ENCODE data around the gene VPS18. TPM values are rescaled to one million over a fixed set of nuclear protein-coding genes. Genes with fewer than 3 reads are reported as not detected.
A peak's percentile ranks its signal among the peaks of the same experiment; 100 is the strongest.

The VPS18 gene
- total and polyA plus RNA-seq, 2 donors (not counting 1 experiment from before 2014, with no cell fraction given) = 15.5 to 36.7 TPM

GRCh38 chr15:40906091-40906990, 12.1 kb downstream of the VPS18 start:
- Histone ChIP-seq H3K36me3 (ENCODE audit: control insufficient read depth, insufficient read depth, low read length) (peaks cover 17% of the 10 kb centered on the region), H3K79me2 (ENCODE audit: control insufficient read depth, insufficient read depth, low read length) (peaks cover 4% of the 10 kb centered on the region), H3K9me3 (ENCODE audit: control insufficient read depth, insufficient read depth, low read depth, low read length) (no peaks in the 10 kb centered on the region), H3K27me3 (ENCODE audit: control insufficient read depth, insufficient read depth, low read length) (no peaks in the 10 kb centered on the region), H3K27ac (ENCODE audit: insufficient read depth, low read length) (peak overlapping the region; percentile 90), H4K20me1 (ENCODE audit: control insufficient read depth, extremely low read depth, insufficient read depth, low read length) (no peaks in the 10 kb centered on the region), H3K4me3 (replicated peaks in 1 of 4; ENCODE audit: control extremely low read depth in 1 of 4, insufficient read depth in 1 of 4, low read depth in 3 of 4, low read length in 4 of 4) (peak overlapping the region; percentile 29 to 54 (median 38)), H2AFZ (ENCODE audit: low read length) (peak overlapping the region; percentile 53), H3K4me2 (ENCODE audit: extremely low read depth, insufficient read depth, low read length) (peak overlapping the region; percentile 75), H3K4me1 (ENCODE audit: control insufficient read depth, extremely low read depth, insufficient read depth, low read length) (peaks cover 24% of the 10 kb centered on the region), H3K9ac (ENCODE audit: insufficient read depth, low read length) (peak overlapping the region; percentile 63)
- peak; percentile 93 to 94 for DNase-seq (ENCODE audit: low read depth in 2 of 2)
- TF ChIP-seq EZH2 (IDR thresholded peaks at IDR 0.05; ENCODE audit: low read length, missing control alignments) (no peak), CTCF (conservative IDR thresholded peaks at IDR 0.05 in 1 of 2, IDR thresholded peaks at IDR 0.05 in 1 of 2; ENCODE audit: low read depth in 1 of 2, low read length in 2 of 2) (peak; percentile 67 to 68)

- H3K4me3 ChIP-seq (replicated peaks in 1 of 4; ENCODE audit: control extremely low read depth in 1 of 4, insufficient read depth in 1 of 4, low read depth in 3 of 4, low read length in 4 of 4) = peak overlapping the region; percentile 29 to 54 (median 38)
- no peaks in the 10 kb centered on the region for H3K9me3 ChIP-seq (ENCODE audit: control insufficient read depth, insufficient read depth, low read depth, low read length)
- peak overlapping the region; percentile 90 for H3K27ac ChIP-seq (ENCODE audit: insufficient read depth, low read length)
- peaks cover 17% of the 10 kb centered on the region for H3K36me3 ChIP-seq (ENCODE audit: control insufficient read depth, insufficient read depth, low read length)
- H3K4me1 ChIP-seq (ENCODE audit: control insufficient read depth, extremely low read depth, insufficient read depth, low read length) = peaks cover 24% of the 10 kb centered on the region
- peak in 1 of 2 donors; percentile 51 for DNase-seq (ENCODE audit: low read depth in 2 of 2)
- no peaks in the 10 kb centered on the region for H4K20me1 ChIP-seq (ENCODE audit: control insufficient read depth, extremely low read depth, insufficient read depth, low read length)
- H3K79me2 ChIP-seq (ENCODE audit: control insufficient read depth, insufficient read depth, low read length) = peaks cover 4% of the 10 kb centered on the region
- H3K9ac ChIP-seq (ENCODE audit: insufficient read depth, low read length) = peak overlapping the region; percentile 63
- no peaks in the 10 kb centered on the region for H3K27me3 ChIP-seq (ENCODE audit: control insufficient read depth, insufficient read depth, low read length)
- H2AFZ ChIP-seq (ENCODE audit: low read length) = no peak overlapping the region
- TF ChIP-seq CTCF (conservative IDR thresholded peaks at IDR 0.05 in 1 of 2, IDR thresholded peaks at IDR 0.05 in 1 of 2; ENCODE audit: low read depth in 1 of 2, low read length in 2 of 2) = no peak
- no peak for TF ChIP-seq EZH2 (IDR thresholded peaks at IDR 0.05; ENCODE audit: low read length, missing control alignments)
- peak overlapping the region; percentile 75 for H3K4me2 ChIP-seq (ENCODE audit: extremely low read depth, insufficient read depth, low read length)
These were observed 12.9 kb downstream of the VPS18 start for GRCh38 chr15:40906991-40907802.

GRCh38 chr15:40908095-40908494, 13.8 kb downstream of the VPS18 start:
- peaks cover 24% of the 10 kb centered on the region for H3K4me1 ChIP-seq (ENCODE audit: control insufficient read depth, extremely low read depth, insufficient read depth, low read length)
- H2AFZ ChIP-seq (ENCODE audit: low read length) = no peak overlapping the region
- H3K36me3 ChIP-seq (ENCODE audit: control insufficient read depth, insufficient read depth, low read length) = peaks cover 10% of the 10 kb centered on the region
- no peak for DNase-seq (ENCODE audit: low read depth in 2 of 2)
- no peak for TF ChIP-seq EZH2 (IDR thresholded peaks at IDR 0.05; ENCODE audit: low read length, missing control alignments)
- TF ChIP-seq CTCF (conservative IDR thresholded peaks at IDR 0.05 in 1 of 2, IDR thresholded peaks at IDR 0.05 in 1 of 2; ENCODE audit: low read depth in 1 of 2, low read length in 2 of 2) = no peak
- no peaks in the 10 kb centered on the region for H3K27me3 ChIP-seq (ENCODE audit: control insufficient read depth, insufficient read depth, low read length)
- no peak overlapping the region for H3K27ac ChIP-seq (ENCODE audit: insufficient read depth, low read length)
- H3K79me2 ChIP-seq (ENCODE audit: control insufficient read depth, insufficient read depth, low read length) = no peaks in the 10 kb centered on the region
- H3K4me2 ChIP-seq (ENCODE audit: extremely low read depth, insufficient read depth, low read length) = no peak overlapping the region
- H3K4me3 ChIP-seq (replicated peaks in 1 of 4; ENCODE audit: control extremely low read depth in 1 of 4, insufficient read depth in 1 of 4, low read depth in 3 of 4, low read length in 4 of 4) = no peak overlapping the region
- no peaks in the 10 kb centered on the region for H3K9me3 ChIP-seq (ENCODE audit: control insufficient read depth, insufficient read depth, low read depth, low read length)
- no peak overlapping the region for H3K9ac ChIP-seq (ENCODE audit: insufficient read depth, low read length)
- no peaks in the 10 kb centered on the region for H4K20me1 ChIP-seq (ENCODE audit: control insufficient read depth, extremely low read depth, insufficient read depth, low read length)
